Endothelial cell of umbilical vein (primary cell): ENCODE measurements around the gene CCDC116. TPM values are rescaled to one million over a fixed set of nuclear protein-coding genes. Genes with fewer than 3 reads are reported as not detected.

ENCODE experiments used
- BruUV-seq: library from RNA; stranded (reverse); fragments of 400-500 nt; replicated peaks from 2 replicates; lab custom pipeline; 2021; lab: Mats Ljungman, UMichigan
- CTCF ChIA-PET: fragments of 300-600, 350-600 bp; sonication (Branson Sonifier 250); formaldehyde crosslinking; loops from one replicate; lab custom pipeline; 2021; ENCODE audit warnings: antibody characterized with exemption, inconsistent platforms; lab: Charles Lee
- POLR2A ChIA-PET: fragments of 300-600, 350-600 bp; sonication (Branson Sonifier 250); formaldehyde crosslinking; loops from one replicate; lab custom pipeline; 2021; ENCODE audit warnings: antibody characterized with exemption, inconsistent platforms; lab: Charles Lee
- DNase-seq: peaks from one replicate; pipeline ENCODE4 v3.0.0-alpha.2; 2011; ENCODE audit warnings: low read depth, low spot score
- FAIRE-seq: peaks from 2 replicates; lab custom pipeline; 2011; peaks lifted over from hg19 to GRCh38; lab: Jason Lieb, UNC
- H2AFZ ChIP-seq: 2 replicates; pipeline ENCODE4 v1.6.0; 2012; ENCODE audit warnings: low read depth, low read length, control low read depth, inconsistent platforms
- H3K27ac ChIP-seq: 2 replicates; pipeline ENCODE4 v1.5.1; 2011; ENCODE audit warnings: low read depth, mild to moderate bottlenecking, control low read depth, low read length, moderate library complexity; ENCODE audit not compliant: insufficient read depth
- H3K27me3 ChIP-seq, 2 experiments: 2 replicates each; pipeline versions ENCODE4 v1.6.0 to v1.6.1; 2011; ENCODE audit warnings: low read length in 2 of 2, mixed read lengths in 1 of 2; ENCODE audit not compliant: control insufficient read depth in 2 of 2, insufficient read depth in 2 of 2
- H3K36me3 ChIP-seq, 2 experiments: 2 replicates in 1 of 2; 3 replicates in 1 of 2; pipeline ENCODE4 v1.5.1; 2011; ENCODE audit warnings: low read length in 2 of 2, mild to moderate bottlenecking in 1 of 2, moderate library complexity in 1 of 2; ENCODE audit not compliant: control insufficient read depth in 2 of 2, insufficient read depth in 2 of 2; ENCODE audit errors: extremely low read depth in 1 of 2
- H3K4me1 ChIP-seq: 3 replicates; pipeline ENCODE4 v1.5.1; 2011; ENCODE audit warnings: mild to moderate bottlenecking, low read length; ENCODE audit not compliant: control insufficient read depth, insufficient read depth; ENCODE audit errors: extremely low read depth
- H3K4me2 ChIP-seq: 2 replicates; pipeline ENCODE4 v1.6.1; 2011; ENCODE audit warnings: low read length, control low read depth, mixed read lengths; ENCODE audit not compliant: insufficient read depth
- H3K4me3 ChIP-seq, 3 experiments: fragments of 200-600 bp in 1 of 3; sonication (generic), shearing (Covaris generic) in 1 of 3; replicated peaks in 1 of 3; 2 replicates each; pipeline ENCODE4 v1.5.1; 2011 to 2016; ENCODE audit warnings: control low read depth in 3 of 3, low read length in 3 of 3, mild to moderate bottlenecking in 2 of 3, inconsistent platforms in 1 of 3, low read depth in 1 of 3, moderate library complexity in 1 of 3; ENCODE audit not compliant: insufficient read depth in 1 of 3
- H3K79me2 ChIP-seq: 2 replicates; pipeline ENCODE4 v1.6.0; 2012; ENCODE audit warnings: low read length, inconsistent platforms; ENCODE audit not compliant: control insufficient read depth, insufficient read depth
- H3K9ac ChIP-seq: replicated peaks from 2 replicates; pipeline ENCODE3; 2011; ENCODE audit warnings: low read length, control low read depth; ENCODE audit not compliant: insufficient read depth; ENCODE audit errors: extremely low read depth
- H3K9me1 ChIP-seq: replicated peaks from 3 replicates; pipeline ENCODE4 v1.6.0; 2011; ENCODE audit warnings: mild to moderate bottlenecking, low read length; ENCODE audit not compliant: control insufficient read depth, insufficient read depth; ENCODE audit errors: extremely low read depth
- H3K9me3 ChIP-seq: replicated peaks from 2 replicates; pipeline ENCODE4 v1.5.1; 2012; ENCODE audit warnings: low read length, inconsistent platforms; ENCODE audit not compliant: control insufficient read depth, insufficient read depth
- H4K20me1 ChIP-seq: replicated peaks from 2 replicates; pipeline ENCODE3; 2011; ENCODE audit warnings: mild to moderate bottlenecking, low read length; ENCODE audit not compliant: control insufficient read depth, insufficient read depth; ENCODE audit errors: extremely low read depth
- CTCF ChIP-seq, 2 donors: IDR thresholded peaks; 1 replicate in 1 of 2; 2 replicates in 1 of 2; pipeline ENCODE4 v1.5.1; 2011; ENCODE audit warnings: low read length in 2 of 2, mild to moderate bottlenecking in 2 of 2, moderate library complexity in 2 of 2, control low read depth in 1 of 2, inconsistent platforms in 1 of 2, low read depth in 1 of 2; ENCODE audit not compliant: insufficient read depth in 1 of 2; ENCODE audit errors: extremely low read depth in 1 of 2
- EZH2 ChIP-seq: IDR thresholded peaks from 2 replicates; pipeline ENCODE4 v1.6.1; 2012; ENCODE audit warnings: borderline replicate concordance, low read depth, mild to moderate bottlenecking, moderate library complexity, low read length, inconsistent platforms; ENCODE audit not compliant: severe bottlenecking
- FOS ChIP-seq: IDR thresholded peaks from 2 replicates; pipeline ENCODE4 v1.6.1; 2011; ENCODE audit warnings: mild to moderate bottlenecking, low read length, moderate library complexity, borderline replicate concordance; ENCODE audit not compliant: insufficient read depth
- GATA2 ChIP-seq: IDR thresholded peaks from 2 replicates; pipeline ENCODE4 v1.7.0; 2011; ENCODE audit warnings: low read depth, mild to moderate bottlenecking, moderate library complexity, mixed read lengths, low read length; ENCODE audit not compliant: insufficient read length, insufficient read depth
- JUN ChIP-seq: IDR thresholded peaks from 2 replicates; pipeline ENCODE4 v1.6.1; 2011; ENCODE audit warnings: borderline replicate concordance, low read depth; ENCODE audit not compliant: insufficient read length, insufficient read depth
- MAX ChIP-seq: IDR thresholded peaks from 2 replicates; pipeline ENCODE4 v1.6.1; 2011; ENCODE audit not compliant: insufficient read depth, insufficient read length
- MYC ChIP-seq: IDR thresholded peaks from one replicate; pipeline ENCODE4 v1.6.1; 2011; ENCODE audit warnings: mild to moderate bottlenecking, low read depth, low read length
- POLR2A ChIP-seq: IDR thresholded peaks from 2 replicates; pipeline ENCODE4 v1.6.1; 2012; ENCODE audit warnings: low read depth, mild to moderate bottlenecking, control low read depth, low read length
- POLR2AphosphoS5 ChIP-seq: IDR thresholded peaks from 2 replicates; pipeline ENCODE4 v1.6.1; 2012; ENCODE audit warnings: low read depth, mild to moderate bottlenecking, control low read depth, low read length, moderate library complexity; ENCODE audit not compliant: insufficient read depth
- dilution Hi-C: fragments of 300-500 bp; cut with MboI; formaldehyde crosslinking; loops from one replicate; pipeline ENCODE4 v1.15.0; 2019; ENCODE audit warnings: low sequenced_read_pairs; ENCODE audit not compliant: extremely low pct_ligation_motif_present
- intact Hi-C: fragments of 100-400 bp; cut with micrococcal nuclease; formaldehyde crosslinking; loops from one replicate; pipeline ENCODE4 v1.10.0; 2022
- polyA plus RNA-seq, 4 experiments: library from polyadenylated mRNA; depleted of rRNA in 3 of 4; stranded (reverse) in 3 of 4; unstranded in 1 of 4; fragments of >200 nt; gene quantifications; 2 replicates each; pipeline versions ENCODE4 v1.2.1 to v1.2.3, GENCODE V29; 2011 to 2012; ENCODE audit warnings: missing spikeins in 1 of 4
- total RNA-seq: library from RNA; stranded (reverse); gene quantifications from 2 replicates; pipeline ENCODE4 v1.2.3, GENCODE V29; 2021

Gene CCDC116
- total and polyA plus RNA-seq, 2 donors (not counting 3 experiments of a cell fraction or from before 2014, with no cell fraction given) = 0.21 to 0.33 TPM

- DNase-seq = no peak
- Histone ChIP-seq H3K79me2 (peaks cover 8% of the 10 kb centered on the region), H3K9ac (no peak overlapping the region), H4K20me1 (no peaks in the 10 kb centered on the region), H3K4me2 (no peak overlapping the region), H3K9me1 (no peaks in the 10 kb centered on the region), H3K27me3 (no peaks in the 10 kb centered on the region), H2AFZ (no peak overlapping the region), H3K9me3 (no peaks in the 10 kb centered on the region), H3K4me3 (no peak overlapping the region), H3K4me1 (peaks cover 7% of the 10 kb centered on the region), H3K36me3 (peaks cover 0 to 25% of the 10 kb centered on the region in 2 experiments), H3K27ac (no peak overlapping the region)
- CTCF ChIA-PET = no interaction called here
- no peak for FAIRE-seq
- dilution Hi-C loops (no loop called here), intact Hi-C loops (no loop called here)
- no peak for TF ChIP-seq EZH2
- TF ChIP-seq POLR2A = no peak
- TF ChIP-seq CTCF (IDR thresholded peaks at IDR 0.05; ENCODE audit: extremely low read depth in 1 of 2, insufficient read depth in 1 of 2, low read depth in 1 of 2, low read length in 2 of 2) = no peak
- no peak for TF ChIP-seq JUN
- TF ChIP-seq POLR2AphosphoS5 = no peak
- TF ChIP-seq MYC = no peak
- TF ChIP-seq MAX = no peak
- TF ChIP-seq GATA2 = no peak
- no peak for TF ChIP-seq FOS
- POLR2A ChIA-PET = no interaction called here
- no TSS peak for BruUV-seq
These were observed 36.5 kb downstream of the CCDC116 start for GRCh38 chr22:21669026-21669425.
